Measurements from ENCODE around the gene CHEK1. TPM values are rescaled to one million over a fixed set of nuclear protein-coding genes. Genes with fewer than 3 reads are reported as not detected.

The CHEK1 gene
- total and polyA plus RNA-seq, 2 of the 8 experiments (the other 6 are each of a cell fraction or from before 2014, with no cell fraction given), result 37.7 to 133 TPM

DNA sequence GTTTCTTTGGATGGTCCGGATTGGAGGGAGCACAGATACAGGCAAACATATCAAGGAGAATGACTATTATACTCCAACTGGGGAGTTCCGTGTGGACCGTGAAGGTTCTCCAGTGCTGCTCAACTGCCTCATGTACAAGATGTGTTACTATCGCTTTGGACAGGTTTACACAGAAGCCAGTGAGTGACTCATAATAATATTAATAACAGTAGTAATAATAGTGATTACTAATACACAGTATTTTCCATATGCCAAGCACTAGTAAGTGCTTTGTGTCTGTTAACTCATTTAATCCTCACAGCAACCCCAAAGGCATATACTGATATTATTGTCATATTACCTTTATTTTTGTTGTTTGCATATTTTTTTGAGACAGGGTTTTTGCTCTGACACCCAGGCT, 6.6 kb upstream of the CHEK1 start:
- no peak overlapping the region for H3K4me2 ChIP-seq (ENCODE audit: insufficient read depth in 1 of 2, low read depth in 2 of 2, low read length in 2 of 2)
- no peak for DNase-seq (ENCODE audit: low read depth in 1 of 2, low spot score in 2 of 2)
- H3K79me2 ChIP-seq (ENCODE audit: control insufficient read depth in 1 of 2, insufficient read depth in 2 of 2, low read length in 2 of 2), result no peaks in the 10 kb centered on the region
- POLR2A ChIA-PET (ENCODE audit: partially characterized antibody), result interaction anchor here (0.8 to 1.1 kb wide), 2 partner anchors 13 to 26 kb away, joined by 3 read pairs; partner anchors contain the start of gene STT3A
- H3K23me2 ChIP-seq (ENCODE audit: low read depth, low read length), result no peaks in the 10 kb centered on the region
- no peak overlapping the region for H4K91ac ChIP-seq (replicated peaks; ENCODE audit: insufficient read length, low read length)
- no peak overlapping the region for H2AFZ ChIP-seq (ENCODE audit: low read length)
- 97% methylated on average over 4 of the region's 4 CpGs; no CpG with 5 or more reads in 1 of the 2 experiments for WGBS, 2 experiments (ENCODE audit: extremely low coverage in 1 of 2, insufficient coverage in 1 of 2, insufficient read length in 1 of 2, insufficient replicate concordance in 2 of 2, low coverage in 1 of 2, low lambda C conversion rate in 2 of 2, missing lambda C conversion rate in 1 of 2)
- H3K9me3 ChIP-seq (ENCODE audit: insufficient read depth in 2 of 2, low read depth in 1 of 2, low read length in 1 of 2), result no peaks in the 10 kb centered on the region
- no peak overlapping the region for H3K4ac ChIP-seq (replicated peaks; ENCODE audit: insufficient read length, low read depth, low read length)
- H3K36me3 ChIP-seq (ENCODE audit: control insufficient read depth in 2 of 4, insufficient read depth in 4 of 4, low read length in 3 of 4), result peaks cover 12 to 74% (median 60%) of the 10 kb centered on the region in 4 experiments
- H3K27me3 ChIP-seq (replicated peaks in 1 of 4; ENCODE audit: control insufficient read depth in 3 of 4, extremely low read depth in 1 of 4, insufficient read depth in 3 of 4, low read length in 3 of 4), result no peaks in the 10 kb centered on the region
- no peak overlapping the region for H3K56ac ChIP-seq (replicated peaks; ENCODE audit: insufficient read length, low read depth, low read length)
- CTCF ChIA-PET (ENCODE audit: partially characterized antibody), result interaction anchor here (0.6 kb wide), 2 partner anchors 17 to 86 kb away, joined by 3 read pairs; no protein-coding TSS in a partner anchor
- H2AK5ac ChIP-seq (ENCODE audit: low read depth, low read length), result no peak overlapping the region
- H4K8ac ChIP-seq (ENCODE audit: extremely low read depth, insufficient read depth, low read length), result no peak overlapping the region
- H3K18ac ChIP-seq (ENCODE audit: extremely low read depth, low read length), result no peak overlapping the region
- H3K23ac ChIP-seq (ENCODE audit: insufficient read length), result no peak overlapping the region
- TF ChIP-seq KDM1A (IDR thresholded peaks at IDR 0.05; ENCODE audit: borderline replicate concordance, low read length) (no peak), SRF (IDR thresholded peaks at IDR 0.05; ENCODE audit: low read depth, low read length) (no peak), EZH2 (IDR thresholded peaks at IDR 0.05; ENCODE audit: low read depth, low read length, severe bottlenecking) (no peak), JUND (IDR thresholded peaks at IDR 0.05; ENCODE audit: low read length) (no peak), GTF2F1 (IDR thresholded peaks at IDR 0.05; ENCODE audit: borderline replicate concordance, low read depth, low read length) (no peak)
- H3K27ac ChIP-seq (ENCODE audit: low read depth, low read length), result no peak overlapping the region
- no peaks in the 10 kb centered on the region for H3K79me1 ChIP-seq (ENCODE audit: low read depth, low read length)
- H4K20me1 ChIP-seq (replicated peaks in 1 of 2; ENCODE audit: control insufficient read depth in 1 of 2, insufficient read depth in 2 of 2, low read length in 2 of 2), result no peaks in the 10 kb centered on the region
- no peak overlapping the region for H2BK15ac ChIP-seq (ENCODE audit: low read length)
- H3K14ac ChIP-seq (ENCODE audit: insufficient read length), result no peak overlapping the region
- no peak for FAIRE-seq
- no peak overlapping the region for H2BK20ac ChIP-seq (ENCODE audit: low read length)
- H4K5ac ChIP-seq (ENCODE audit: insufficient read length, low read depth, low read length), result no peak overlapping the region
- H3K4me3 ChIP-seq (ENCODE audit: extremely low read depth in 1 of 4, insufficient read depth in 2 of 4, low read depth in 3 of 4, low read length in 4 of 4), result no peak overlapping the region
- no peak overlapping the region for H2BK5ac ChIP-seq (ENCODE audit: low read depth, low read length)
- no peaks in the 10 kb centered on the region for H3K4me1 ChIP-seq (replicated peaks in 1 of 4; ENCODE audit: control insufficient read depth in 3 of 4, insufficient read depth in 4 of 4, low read length in 3 of 4)
- no peak overlapping the region for H2BK120ac ChIP-seq (replicated peaks; ENCODE audit: low read depth, low read length)
- no peak overlapping the region for H2BK12ac ChIP-seq (ENCODE audit: low read depth, low read length)
- H3K9ac ChIP-seq (replicated peaks in 1 of 4; ENCODE audit: extremely low read depth in 1 of 4, low read depth in 3 of 4, low read length in 3 of 4), result no peak overlapping the region
